Measurements from ENCODE around the gene CSNK2A1.

Gene CSNK2A1

GRCh38 chr20:577167-577791 lies 33.7 kb upstream of the CSNK2A1 start:
- no peaks in the 10 kb centered on the region for H3K27me3 ChIP-seq (ENCODE audit: low read length)
- H2AFZ ChIP-seq (ENCODE audit: low read depth, low read length, severe bottlenecking), result no peak overlapping the region
- no peak overlapping the region for H3K4me3 ChIP-seq (ENCODE audit: insufficient read depth, low read length, poor library complexity, severe bottlenecking)
- H3K4me2 ChIP-seq (ENCODE audit: low read depth, low read length, poor library complexity, severe bottlenecking), result no peak overlapping the region
- H4K20me1 ChIP-seq (ENCODE audit: low read depth, low read length), result no peaks in the 10 kb centered on the region
- no peaks in the 10 kb centered on the region for H3K79me2 ChIP-seq (ENCODE audit: insufficient read depth, low read length)
- H3K36me3 ChIP-seq (ENCODE audit: low read length), result no peaks in the 10 kb centered on the region
- H3K9me2 ChIP-seq (replicated peaks; ENCODE audit: insufficient read depth, low read length), result no peaks in the 10 kb centered on the region
- TF ChIP-seq EZH2phosphoT487 (conservative IDR thresholded peaks at IDR 0.05; ENCODE audit: low read length) (no peak), CTCF (IDR thresholded peaks at IDR 0.05; ENCODE audit: insufficient read depth, low read length, poor library complexity, severe bottlenecking) (no peak)
- no peak overlapping the region for H3K9ac ChIP-seq (ENCODE audit: low read length)
- H3K9me3 ChIP-seq (ENCODE audit: insufficient read depth, low read length), result no peaks in the 10 kb centered on the region
- H3F3A ChIP-seq (ENCODE audit: insufficient read depth), result no peaks in the 10 kb centered on the region
- no peak overlapping the region for H3K27ac ChIP-seq (ENCODE audit: low read depth, low read length)

- Histone ChIP-seq H4K20me1 (ENCODE audit: low read depth, low read length) (no peaks in the 10 kb centered on the region), H3K27ac (ENCODE audit: low read depth, low read length) (no peak overlapping the region), H2AFZ (ENCODE audit: low read depth, low read length, severe bottlenecking) (no peak overlapping the region)
These were observed 32.6 kb upstream of the CSNK2A1 start for GRCh38 chr20:576156-576555.

GRCh38 chr20:575230-575629 lies 31.6 kb upstream of the CSNK2A1 start:
- Histone ChIP-seq H3K9me2 (replicated peaks; ENCODE audit: insufficient read depth, low read length) (no peaks in the 10 kb centered on the region), H3K4me3 (ENCODE audit: insufficient read depth, low read length, poor library complexity, severe bottlenecking) (no peak overlapping the region), H3K27ac (ENCODE audit: low read depth, low read length) (no peak overlapping the region), H2AFZ (ENCODE audit: low read depth, low read length, severe bottlenecking) (no peak overlapping the region), H3F3A (ENCODE audit: insufficient read depth) (no peaks in the 10 kb centered on the region), H3K9ac (ENCODE audit: low read length) (no peak overlapping the region), H3K27me3 (ENCODE audit: low read length) (no peaks in the 10 kb centered on the region), H4K20me1 (ENCODE audit: low read depth, low read length) (no peaks in the 10 kb centered on the region), H3K79me2 (ENCODE audit: insufficient read depth, low read length) (no peaks in the 10 kb centered on the region), H3K36me3 (ENCODE audit: low read length) (no peaks in the 10 kb centered on the region), H3K4me2 (ENCODE audit: low read depth, low read length, poor library complexity, severe bottlenecking) (no peak overlapping the region), H3K9me3 (ENCODE audit: insufficient read depth, low read length) (no peaks in the 10 kb centered on the region)
- TF ChIP-seq CTCF (IDR thresholded peaks at IDR 0.05; ENCODE audit: insufficient read depth, low read length, poor library complexity, severe bottlenecking) (no peak), EZH2phosphoT487 (conservative IDR thresholded peaks at IDR 0.05; ENCODE audit: low read length) (no peak)

More at GRCh38 chr20:576156-576555, 32.6 kb upstream of the CSNK2A1 start:
- TF ChIP-seq EZH2phosphoT487 (conservative IDR thresholded peaks at IDR 0.05; ENCODE audit: low read length) (no peak), CTCF (IDR thresholded peaks at IDR 0.05; ENCODE audit: insufficient read depth, low read length, poor library complexity, severe bottlenecking) (no peak)
- H3K27me3 ChIP-seq (ENCODE audit: low read length), result no peaks in the 10 kb centered on the region
- no peaks in the 10 kb centered on the region for H3K9me2 ChIP-seq (replicated peaks; ENCODE audit: insufficient read depth, low read length)
- no peaks in the 10 kb centered on the region for H3F3A ChIP-seq (ENCODE audit: insufficient read depth)
- no peak overlapping the region for H3K4me2 ChIP-seq (ENCODE audit: low read depth, low read length, poor library complexity, severe bottlenecking)
- no peak overlapping the region for H3K9ac ChIP-seq (ENCODE audit: low read length)
- H3K36me3 ChIP-seq (ENCODE audit: low read length), result no peaks in the 10 kb centered on the region
- H3K9me3 ChIP-seq (ENCODE audit: insufficient read depth, low read length), result no peaks in the 10 kb centered on the region
- no peak overlapping the region for H3K4me3 ChIP-seq (ENCODE audit: insufficient read depth, low read length, poor library complexity, severe bottlenecking)
- H3K79me2 ChIP-seq (ENCODE audit: insufficient read depth, low read length), result no peaks in the 10 kb centered on the region

Measured in SU-DHL-6 (cell line).